D721Med (cell line): Measurements from ENCODE around the gene KRT9.

Experiments used
- DNase-seq: peaks from one replicate; pipeline ENCODE4 v3.0.0; 2011; ENCODE audit warnings: low spot score; ENCODE audit not compliant: insufficient read length
- FAIRE-seq: peaks from 2 replicates; lab custom pipeline; 2011; peaks lifted over from hg19 to GRCh38; lab: Jason Lieb, UNC
- CTCF ChIP-seq: IDR thresholded peaks from 2 replicates; pipeline ENCODE4 v1.5.1; 2012; ENCODE audit warnings: mild to moderate bottlenecking, control low read depth; ENCODE audit not compliant: insufficient read depth; ENCODE audit errors: missing control alignments

KRT9 gene

GRCh38 chr17:41516147-41516829, 55.6 kb downstream of the KRT9 start:
- no peak for TF ChIP-seq CTCF

More at GRCh38 chr17:41516147-41516829, 55.6 kb downstream of the KRT9 start:
- no peak for DNase-seq
- FAIRE-seq, result no peak
